IMR-90 (cell line): ENCODE data around the gene FBRSL1. TPM values are rescaled to one million over a fixed set of nuclear protein-coding genes. Genes with fewer than 3 reads are reported as not detected.

ENCODE experiments used
- ATAC-seq: fragments of 200-7000 bp; cut with Tn5 transposase; 2 replicates; pipeline ENCODE4 v1.9.1; 2020; ENCODE audit warnings: low read depth, mild to moderate bottlenecking, moderate library complexity
- BruUV-seq: library from RNA; stranded (reverse); fragments of 400-500 nt; replicated peaks from 2 replicates; lab custom pipeline; 2021; lab: Mats Ljungman, UMichigan
- CTCF ChIA-PET: fragments of 300-600 bp; formaldehyde crosslinking; extraction: SDS; loops from one replicate; lab custom pipeline; 2021; ENCODE audit warnings: antibody characterized with exemption; lab: Yijun Ruan, JAX
- POLR2A ChIA-PET: fragments of 300-600 bp; sonication (Branson Sonifier 250); formaldehyde crosslinking; loops from one replicate; lab custom pipeline; 2022; ENCODE audit warnings: antibody characterized with exemption; ENCODE audit not compliant: unreplicated experiment; lab: Charles Lee
- DNase-seq: peaks from one replicate; pipeline ENCODE4 v3.0.0; 2013
- H2AFZ ChIP-seq: replicated peaks from 2 replicates; pipeline ENCODE3; 2013; ENCODE audit warnings: low read length, mild to moderate bottlenecking; ENCODE audit not compliant: poor library complexity
- H2AK5ac ChIP-seq: 2 replicates; pipeline ENCODE4 v1.6.1; 2013; ENCODE audit warnings: low read depth, low read length, inconsistent platforms
- H2AK9ac ChIP-seq: replicated peaks from 2 replicates; pipeline ENCODE3; 2013; ENCODE audit warnings: mild to moderate bottlenecking, low read depth, low read length, moderate library complexity; ENCODE audit not compliant: poor library complexity
- H2BK120ac ChIP-seq: 2 replicates; pipeline ENCODE4 v1.6.1; 2013; ENCODE audit warnings: low read depth, low read length, inconsistent platforms
- H2BK15ac ChIP-seq: 3 replicates; pipeline ENCODE4 v1.6.1; 2013; ENCODE audit warnings: low read depth, low read length, inconsistent platforms
- H2BK20ac ChIP-seq: 2 replicates; pipeline ENCODE4 v1.6.1; 2013; ENCODE audit warnings: low read depth, mild to moderate bottlenecking, inconsistent platforms, low read length, moderate library complexity
- H2BK5ac ChIP-seq: 2 replicates; pipeline ENCODE4 v1.6.1; 2013; ENCODE audit warnings: mild to moderate bottlenecking, low read depth, low read length, inconsistent platforms; ENCODE audit not compliant: poor library complexity, severe bottlenecking
- H3K14ac ChIP-seq: replicated peaks from 2 replicates; pipeline ENCODE4 v1.6.1; 2013; ENCODE audit warnings: low read depth, low read length, inconsistent platforms
- H3K18ac ChIP-seq: 2 replicates; pipeline ENCODE4 v1.6.1; 2013; ENCODE audit warnings: low read depth, low read length, control low read depth
- H3K23ac ChIP-seq: 2 replicates; pipeline ENCODE4 v1.6.1; 2013; ENCODE audit warnings: low read depth, low read length, inconsistent platforms
- H3K27ac ChIP-seq: 2 replicates; pipeline ENCODE4 v1.5.1; 2013; ENCODE audit warnings: mild to moderate bottlenecking, control low read depth, low read length; ENCODE audit not compliant: insufficient read depth
- H3K27me3 ChIP-seq: 2 replicates; pipeline ENCODE4 v1.6.1; 2013; ENCODE audit warnings: low read length; ENCODE audit not compliant: control insufficient read depth, insufficient read depth
- H3K36me3 ChIP-seq: 2 replicates; pipeline ENCODE4 v1.6.1; 2013; ENCODE audit warnings: low read length, mixed read lengths; ENCODE audit not compliant: control insufficient read depth, insufficient read depth
- H3K4ac ChIP-seq: 2 replicates; pipeline ENCODE4 v1.6.1; 2013; ENCODE audit warnings: low read depth, low read length, inconsistent platforms
- H3K4me1 ChIP-seq: 2 replicates; pipeline ENCODE4 v1.6.1; 2013; ENCODE audit warnings: low read length, mixed read lengths; ENCODE audit not compliant: control insufficient read depth, insufficient read depth
- H3K4me2 ChIP-seq: 2 replicates; pipeline ENCODE4 v1.6.1; 2013; ENCODE audit warnings: low read depth, mild to moderate bottlenecking, control low read depth, low read length, moderate library complexity
- H3K4me3 ChIP-seq: 2 replicates; pipeline ENCODE4 v1.5.1; 2013; ENCODE audit warnings: low read depth, mild to moderate bottlenecking, control low read depth, low read length, moderate library complexity; ENCODE audit not compliant: insufficient read depth
- H3K56ac ChIP-seq: 2 replicates; pipeline ENCODE4 v1.6.1; 2013; ENCODE audit warnings: low read length, inconsistent platforms; ENCODE audit not compliant: insufficient read depth; ENCODE audit errors: extremely low read depth
- H3K79me1 ChIP-seq, 2 experiments: 2 replicates each; pipeline ENCODE4 v1.6.1; 2013; ENCODE audit warnings: low read length in 2 of 2, inconsistent platforms in 1 of 2, low read depth in 1 of 2
- H3K9ac ChIP-seq: 2 replicates; pipeline ENCODE4 v1.6.1; 2013; ENCODE audit warnings: low read depth, low read length, control low read depth
- H3K9me1 ChIP-seq: 2 replicates; pipeline ENCODE4 v1.6.1; 2013; ENCODE audit warnings: low read length, inconsistent platforms; ENCODE audit not compliant: insufficient read depth
- H3K9me3 ChIP-seq: 2 replicates; pipeline ENCODE4 v1.6.1; 2013; ENCODE audit warnings: low read length; ENCODE audit not compliant: control insufficient read depth, insufficient read depth
- H4K20me1 ChIP-seq: 2 replicates; pipeline ENCODE4 v1.6.1; 2013; ENCODE audit warnings: low read length, inconsistent platforms; ENCODE audit not compliant: insufficient read depth
- H4K5ac ChIP-seq: 2 replicates; pipeline ENCODE4 v1.6.1; 2013; ENCODE audit warnings: mild to moderate bottlenecking, low read depth, low read length, control low read depth
- H4K8ac ChIP-seq, 2 experiments: 2 replicates each; pipeline ENCODE4 v1.6.1; 2013; ENCODE audit warnings: low read depth in 2 of 2, low read length in 2 of 2, control low read depth in 1 of 2, inconsistent platforms in 1 of 2
- H4K91ac ChIP-seq: 2 replicates; pipeline ENCODE4 v1.6.1; 2013; ENCODE audit warnings: low read depth, low read length, inconsistent platforms; ENCODE audit not compliant: insufficient read depth
- BHLHE40 ChIP-seq: fragments of 150-350 bp; IDR thresholded peaks from 2 replicates; pipeline ENCODE4 v1.6.1; 2016; ENCODE audit warnings: mild to moderate bottlenecking, low read depth, low read length
- CEBPB ChIP-seq: IDR thresholded peaks from 2 replicates; pipeline ENCODE4 v1.6.1; 2012; ENCODE audit warnings: low read depth, low read length, improper control_type of control experiment
- CHD1 ChIP-seq: IDR thresholded peaks from 2 replicates; pipeline ENCODE4 v1.6.1; 2012; ENCODE audit warnings: low read depth, low read length, improper control_type of control experiment
- CTCF ChIP-seq: conservative IDR thresholded peaks from 2 replicates; pipeline ENCODE4 v1.5.1; 2012; ENCODE audit warnings: mild to moderate bottlenecking, low read depth, low read length, improper control_type of control experiment
- ELK1 ChIP-seq: fragments of 150-350 bp; IDR thresholded peaks from 2 replicates; pipeline ENCODE4 v1.6.1; 2016; ENCODE audit warnings: low read depth, mild to moderate bottlenecking, low read length, moderate library complexity, borderline replicate concordance
- FOS ChIP-seq: fragments of 150-350 bp; IDR thresholded peaks from 2 replicates; pipeline ENCODE4 v1.6.1; 2016; ENCODE audit warnings: low read depth, low read length
- MAFK ChIP-seq: IDR thresholded peaks from 2 replicates; pipeline ENCODE4 v1.6.1; 2012; ENCODE audit warnings: low read depth, low read length, improper control_type of control experiment
- MAZ ChIP-seq: IDR thresholded peaks from 2 replicates; pipeline ENCODE4 v1.6.1; 2012; ENCODE audit warnings: low read depth, mild to moderate bottlenecking, low read length, improper control_type of control experiment, moderate library complexity, borderline replicate concordance
- NFE2L2 ChIP-seq: fragments of 150-350 bp; IDR thresholded peaks from 2 replicates; pipeline ENCODE4 v1.6.1; 2016; ENCODE audit warnings: low read depth, mild to moderate bottlenecking, low read length
- POLR2A ChIP-seq: IDR thresholded peaks from 2 replicates; pipeline ENCODE4 v1.6.1; 2012; ENCODE audit warnings: mild to moderate bottlenecking, low read depth, low read length
- RAD21 ChIP-seq: IDR thresholded peaks from 2 replicates; pipeline ENCODE4 v1.6.1; 2012; ENCODE audit warnings: low read length, improper control_type of control experiment
- RCOR1 ChIP-seq: IDR thresholded peaks from 2 replicates; pipeline ENCODE4 v1.6.1; 2012; ENCODE audit warnings: mild to moderate bottlenecking, low read length, improper control_type of control experiment; ENCODE audit not compliant: insufficient replicate concordance
- RFX5 ChIP-seq: IDR thresholded peaks from 2 replicates; pipeline ENCODE4 v1.8.0; 2012; ENCODE audit warnings: low read depth, mild to moderate bottlenecking, low read length, moderate library complexity
- SMC3 ChIP-seq: fragments of 150-350 bp; IDR thresholded peaks from 2 replicates; pipeline ENCODE4 v1.6.1; 2016; ENCODE audit warnings: low read depth, mild to moderate bottlenecking, antibody characterized with exemption, low read length, moderate library complexity
- USF2 ChIP-seq: fragments of 150-350 bp; IDR thresholded peaks from 2 replicates; pipeline ENCODE4 v1.6.1; 2017; ENCODE audit warnings: mild to moderate bottlenecking, antibody characterized with exemption, low read length, low read depth
- WGBS, 2 experiments: methylation state at CpG; one replicate each; pipeline versions ENCODE4 v1.1.5 to v1.1.7; 2013; ENCODE audit warnings: missing lambda C conversion rate in 2 of 2; ENCODE audit not compliant: insufficient read length in 1 of 2; ENCODE audit errors: extremely low coverage in 2 of 2; 5-methylcytosine and 5-hydroxymethylcytosine counted together
- dilution Hi-C: fragments of 300-500 bp; cut with HindIII; formaldehyde crosslinking; loops from one replicate; pipeline ENCODE4 v1.14.3; 2018; ENCODE audit warnings: low sequenced_read_pairs; ENCODE audit not compliant: unreplicated experiment
- in situ Hi-C: fragments of 300-500 bp; cut with MboI; formaldehyde crosslinking; loops from 3 replicates; pipeline ENCODE4 v1.14.3; 2019; ENCODE audit warnings: low sequenced_read_pairs, inconsistent platforms, mixed read lengths
- intact Hi-C: fragments of 100-400 bp; cut with micrococcal nuclease; formaldehyde crosslinking; loops from 2 replicates; pipeline ENCODE4 v1.10.0; 2022
- polyA plus RNA-seq, 3 experiments: library from polyadenylated mRNA; depleted of rRNA; stranded (reverse); fragments of >200 nt; gene quantifications; 2 replicates each; pipeline ENCODE4 v1.2.3, GENCODE V29; 2012; ENCODE audit warnings: low replicate concordance in 1 of 3
- total RNA-seq: library from RNA; depleted of rRNA; stranded (reverse); fragments of >200 nt; gene quantifications from 2 replicates; pipeline ENCODE4 v1.2.3, GENCODE V29; 2012

Gene FBRSL1
- total and polyA plus RNA-seq, 2 of the 4 experiments (the other 2 are of a cell fraction): 0.36 to 10.8 TPM

DNA sequence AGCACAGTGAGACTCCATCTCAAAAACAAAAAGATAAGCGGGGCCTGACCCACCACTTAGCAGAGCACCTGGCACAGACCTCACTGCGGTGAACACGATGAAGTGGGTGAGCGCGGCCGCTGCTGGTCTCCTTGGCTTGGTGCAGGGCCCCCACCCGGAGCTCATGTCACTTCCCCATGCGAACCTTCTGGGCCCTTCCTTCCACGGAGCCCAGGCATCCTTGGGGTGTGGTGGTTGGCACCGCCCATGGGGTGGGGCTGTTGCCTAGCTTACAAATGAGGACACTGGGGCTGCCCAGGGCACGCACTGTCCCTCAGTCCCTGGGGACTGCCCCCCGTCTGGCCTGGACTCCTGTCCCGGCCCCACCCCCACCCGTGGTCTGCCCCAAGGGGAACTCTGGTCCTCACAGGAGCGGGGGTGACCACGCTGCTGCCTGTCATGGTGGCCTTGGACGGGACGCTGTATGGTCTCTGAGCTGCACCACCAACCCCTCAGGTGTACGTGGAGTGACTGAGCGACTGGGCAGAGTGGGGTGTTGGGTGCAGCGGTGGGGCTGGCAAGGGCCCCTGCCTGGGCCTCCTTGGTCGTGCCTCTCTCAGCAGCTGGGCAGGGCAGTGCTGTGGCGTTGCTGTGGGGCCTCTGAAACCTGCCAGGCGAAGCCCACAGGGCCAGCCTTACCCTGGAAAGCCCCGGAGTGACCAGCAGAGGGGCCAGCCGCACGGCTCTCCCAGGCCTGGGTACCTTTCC lies 15.3 kb downstream of the FBRSL1 start:
- Histone ChIP-seq H3K9me1 (peaks cover 4% of the 10 kb centered on the region; the same call in 1 of the 2 replicates), H3K36me3 (peaks cover 2% of the 10 kb centered on the region; the same call in 1 of the 2 replicates), H3K4me3 (no peak overlapping the region), H2BK20ac (no peak overlapping the region), H2AK5ac (no peak overlapping the region), H3K4me1 (peaks cover 18% of the 10 kb centered on the region), H2BK5ac (no peak overlapping the region), H2AK9ac (peak overlapping the region; percentile 48), H3K9me3 (no peaks in the 10 kb centered on the region), H4K91ac (no peak overlapping the region), H4K8ac (no peak overlapping the region), H3K27me3 (no peaks in the 10 kb centered on the region), H4K20me1 (peaks cover 70% of the 10 kb centered on the region), H3K79me1 (peaks cover 9 to 73% of the 10 kb centered on the region in 2 experiments; a peak in 3 of 4 replicates), H3K14ac (no peak overlapping the region), H3K56ac (no peak overlapping the region), H4K5ac (no peak overlapping the region), H2BK15ac (no peak overlapping the region), H2AFZ (no peak overlapping the region), H3K4me2 (no peak overlapping the region; the same call in 1 of the 2 replicates), H3K9ac (no peak overlapping the region), H3K27ac (no peak overlapping the region), H3K23ac (no peak overlapping the region), H2BK120ac (no peak overlapping the region), H3K18ac (no peak overlapping the region), H3K4ac (no peak overlapping the region)
- BruUV-seq: no TSS peak
- TF ChIP-seq MAZ (no peak), RAD21 (no peak), CHD1 (no peak), BHLHE40 (no peak), NFE2L2 (no peak), USF2 (no peak), RFX5 (no peak), POLR2A (no peak), FOS (no peak), SMC3 (no peak), MAFK (no peak), RCOR1 (no peak), CEBPB (no peak), CTCF (no peak), ELK1 (no peak)
- in situ Hi-C loops (no loop called here), intact Hi-C loops (no loop called here), dilution Hi-C loops (no loop called here)
- CTCF ChIA-PET: no interaction called here
- DNase-seq: no peak
- 88% methylated on average over 13 of the region's 27 CpGs; no CpG with 5 or more reads in 1 of the 2 experiments for WGBS, 2 experiments
- ATAC-seq: no peak
- POLR2A ChIA-PET: no interaction called here
